Keratinocyte (primary cell): ENCODE results near the gene NRIP2. TPM values are rescaled to one million over a fixed set of nuclear protein-coding genes. Genes with fewer than 3 reads are reported as not detected.

Experiments used
- DNase-seq: peaks from one replicate; pipeline ENCODE4 v3.0.0-alpha.2; 2011; ENCODE audit warnings: low read depth, missing footprints, low spot score
- FAIRE-seq: peaks from 2 replicates; lab custom pipeline; 2011; peaks lifted over from hg19 to GRCh38; lab: Jason Lieb, UNC
- H2AFZ ChIP-seq: 2 replicates; pipeline ENCODE4 v1.6.0; 2012; ENCODE audit warnings: low read length, control low read depth, inconsistent platforms; ENCODE audit not compliant: control insufficient read depth
- H3K27ac ChIP-seq: 2 replicates; pipeline ENCODE4 v1.5.1; 2011; ENCODE audit warnings: low read length; ENCODE audit not compliant: control insufficient read depth, insufficient read depth
- H3K27me3 ChIP-seq: 3 replicates; pipeline ENCODE4 v1.6.0; 2011; ENCODE audit warnings: low read length; ENCODE audit not compliant: control insufficient read depth, insufficient read depth; ENCODE audit errors: extremely low read depth
- H3K36me3 ChIP-seq, 2 experiments: 2 replicates in 1 of 2; 3 replicates in 1 of 2; pipeline ENCODE4 v1.5.1; 2011; ENCODE audit warnings: low read length in 2 of 2, mild to moderate bottlenecking in 1 of 2; ENCODE audit not compliant: control insufficient read depth in 2 of 2, insufficient read depth in 2 of 2; ENCODE audit errors: extremely low read depth in 1 of 2
- H3K4me1 ChIP-seq: 3 replicates; pipeline ENCODE4 v1.5.1; 2011; ENCODE audit warnings: low read length; ENCODE audit not compliant: control insufficient read depth, insufficient read depth; ENCODE audit errors: extremely low read depth
- H3K4me2 ChIP-seq: 3 replicates; pipeline ENCODE4 v1.6.0; 2011; ENCODE audit warnings: low read depth, low read length; ENCODE audit not compliant: control insufficient read depth, insufficient read depth; ENCODE audit errors: extremely low read depth
- H3K4me3 ChIP-seq, 3 experiments: fragments of 200-600 bp in 1 of 3; sonication (generic) in 1 of 3; 2 replicates in 2 of 3; 3 replicates in 1 of 3; pipeline ENCODE4 v1.5.1; 2011 to 2016; ENCODE audit warnings: low read length in 3 of 3, mild to moderate bottlenecking in 3 of 3, control low read depth in 2 of 3, inconsistent platforms in 1 of 3, low read depth in 1 of 3, mixed read lengths in 1 of 3, mixed run types in 1 of 3, moderate library complexity in 1 of 3; ENCODE audit not compliant: control insufficient read depth in 2 of 3, insufficient read depth in 2 of 3; ENCODE audit errors: extremely low read depth in 1 of 3
- H3K79me2 ChIP-seq: 2 replicates; pipeline ENCODE4 v1.6.0; 2012; ENCODE audit warnings: low read length; ENCODE audit not compliant: control insufficient read depth, insufficient read depth
- H3K9ac ChIP-seq: 3 replicates; pipeline ENCODE4 v1.6.0; 2011; ENCODE audit warnings: low read length; ENCODE audit not compliant: control insufficient read depth, insufficient read depth; ENCODE audit errors: extremely low read depth
- H3K9me1 ChIP-seq: 3 replicates; pipeline ENCODE4 v1.6.0; 2011; ENCODE audit warnings: low read length; ENCODE audit not compliant: control insufficient read depth, insufficient read depth; ENCODE audit errors: extremely low read depth
- H3K9me3 ChIP-seq: 2 replicates; pipeline ENCODE4 v1.5.1; 2012; ENCODE audit warnings: low read depth, low read length; ENCODE audit not compliant: control insufficient read depth
- H4K20me1 ChIP-seq: 3 replicates; pipeline ENCODE4 v1.6.0; 2011; ENCODE audit warnings: low read length; ENCODE audit not compliant: control insufficient read depth, insufficient read depth; ENCODE audit errors: extremely low read depth
- CTCF ChIP-seq, 3 experiments: IDR thresholded peaks in 1 of 3; conservative IDR thresholded peaks in 1 of 3; optimal IDR thresholded peaks in 1 of 3; 2 replicates in 2 of 3; 3 replicates in 1 of 3; pipeline versions ENCODE3 to v1.5.1; 2011; ENCODE audit warnings: low read length in 3 of 3, mild to moderate bottlenecking in 3 of 3, moderate library complexity in 2 of 3, control low read depth in 1 of 3, inconsistent platforms in 1 of 3; ENCODE audit not compliant: insufficient read depth in 2 of 3; ENCODE audit errors: extremely low read depth in 1 of 3
- EZH2 ChIP-seq: IDR thresholded peaks from one replicate; pipeline ENCODE4 v1.6.1; 2012; ENCODE audit warnings: inconsistent platforms, mild to moderate bottlenecking, low read length, moderate library complexity
- dilution Hi-C: fragments of 300-500 bp; cut with MboI; formaldehyde crosslinking; loops from one replicate; pipeline ENCODE4 v1.7.0; 2020; ENCODE audit warnings: low sequenced_read_pairs; ENCODE audit not compliant: extremely low pct_ligation_motif_present
- polyA plus RNA-seq, 5 experiments: library from polyadenylated mRNA; depleted of rRNA in 3 of 5; stranded (reverse) in 3 of 5; stranded (forward) in 1 of 5; unstranded in 1 of 5; fragments of >200 nt; gene quantifications; 1 replicate in 1 of 5; 2 replicates in 3 of 5; 3 replicates in 1 of 5; pipeline versions ENCODE4 v1.2.1 to v1.2.3, GENCODE V29; 2011 to 2012; ENCODE audit warnings: missing spikeins in 2 of 5, low read depth in 1 of 5, low replicate concordance in 1 of 5

Gene NRIP2
- polyA plus RNA-seq, 1 donor (not counting 4 experiments of a cell fraction or from before 2014, with no cell fraction given), result not detected

- Histone ChIP-seq H3K79me2 (no peaks in the 10 kb centered on the region), H2AFZ (no peak overlapping the region), H3K27ac (no peak overlapping the region), H3K4me3 (no peak overlapping the region), H3K27me3 (no peaks in the 10 kb centered on the region), H3K4me2 (no peak overlapping the region), H3K9ac (no peak overlapping the region), H3K36me3 (peaks cover 0 to 5% of the 10 kb centered on the region in 2 experiments), H4K20me1 (no peaks in the 10 kb centered on the region), H3K4me1 (no peaks in the 10 kb centered on the region), H3K9me3 (no peaks in the 10 kb centered on the region), H3K9me1 (no peaks in the 10 kb centered on the region)
- TF ChIP-seq CTCF (optimal IDR thresholded peaks at IDR 0.05 in 1 of 3, IDR thresholded peaks at IDR 0.05 in 1 of 3, conservative IDR thresholded peaks at IDR 0.05 in 1 of 3; ENCODE audit: extremely low read depth in 1 of 3, insufficient read depth in 2 of 3, low read length in 3 of 3), result peak; percentile 80 to 94 (median 88)
- no peak for TF ChIP-seq EZH2
- FAIRE-seq (peak; percentile 67), DNase-seq (no peak)
- dilution Hi-C loops, result no loop called here
These were observed 18.8 kb upstream of the NRIP2 start for GRCh38 chr12:2853626-2854025.

GRCh38 chr12:2851931-2852330 is 17.1 kb upstream of the NRIP2 start:
- Histone ChIP-seq H3K4me3 (no peak overlapping the region), H3K27ac (no peak overlapping the region), H3K4me1 (no peaks in the 10 kb centered on the region), H3K9me1 (no peaks in the 10 kb centered on the region), H3K79me2 (no peaks in the 10 kb centered on the region), H3K36me3 (no peaks in the 10 kb centered on the region), H3K9ac (no peak overlapping the region), H3K27me3 (no peaks in the 10 kb centered on the region), H2AFZ (no peak overlapping the region), H3K4me2 (no peak overlapping the region), H4K20me1 (no peaks in the 10 kb centered on the region), H3K9me3 (no peaks in the 10 kb centered on the region)
- dilution Hi-C loops, result no loop called here
- FAIRE-seq, result no peak
- TF ChIP-seq CTCF (optimal IDR thresholded peaks at IDR 0.05 in 1 of 3, IDR thresholded peaks at IDR 0.05 in 1 of 3, conservative IDR thresholded peaks at IDR 0.05 in 1 of 3; ENCODE audit: extremely low read depth in 1 of 3, insufficient read depth in 2 of 3, low read length in 3 of 3), result no peak
- TF ChIP-seq EZH2, result no peak
- DNase-seq, result no peak
